Measurements from ENCODE around the gene OR14I1.

The OR14I1 gene

DNA sequence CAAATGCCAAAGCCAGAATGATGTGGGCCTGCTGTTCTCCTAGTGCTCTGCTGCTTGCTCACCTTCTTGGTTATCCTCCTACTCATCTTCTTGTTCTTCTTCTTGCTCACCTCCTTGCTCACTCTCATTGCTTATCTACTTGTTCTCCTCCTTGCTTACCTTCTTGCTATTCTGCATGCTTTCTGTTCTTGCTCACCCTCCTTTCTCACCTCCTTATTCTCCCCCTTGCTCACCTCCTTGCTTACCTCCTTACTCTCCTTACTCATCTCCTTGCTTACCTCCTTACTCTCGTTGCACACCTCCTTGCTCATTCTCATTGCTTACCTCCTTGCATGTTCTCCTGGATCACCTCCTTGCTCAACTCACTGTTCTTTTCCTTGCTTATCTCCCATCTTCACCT, at the start of gene OR14I1:
OR14I1 (minus strand) TSS at position 53 of the 400 bp plus-strand sequence.
- no peak for DNase-seq (ENCODE audit: low read depth in 3 of 3, low spot score in 1 of 3)

DNA sequence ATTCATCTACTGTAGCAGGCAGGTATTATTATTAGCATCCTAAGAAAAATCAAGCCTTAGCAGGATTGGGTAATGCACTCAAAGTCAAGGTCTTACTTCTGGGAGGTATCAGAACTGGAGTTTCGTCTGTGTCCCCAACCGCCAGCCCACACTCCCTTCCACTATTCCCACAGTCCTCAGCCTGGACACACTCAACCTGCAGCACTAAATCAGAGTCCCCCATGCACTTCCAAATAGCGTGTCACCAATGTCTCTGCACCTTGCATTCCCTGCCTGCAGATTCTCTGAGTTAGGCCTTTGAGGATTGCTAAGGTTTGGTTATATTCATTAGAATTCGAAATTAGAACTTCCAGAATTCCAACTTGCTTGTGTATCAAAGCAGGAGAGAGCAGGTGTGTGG, 49.1 kb upstream of the OR14I1 start:
- DNase-seq (ENCODE audit: low read depth in 3 of 3, low spot score in 1 of 3) = no peak

DNA sequence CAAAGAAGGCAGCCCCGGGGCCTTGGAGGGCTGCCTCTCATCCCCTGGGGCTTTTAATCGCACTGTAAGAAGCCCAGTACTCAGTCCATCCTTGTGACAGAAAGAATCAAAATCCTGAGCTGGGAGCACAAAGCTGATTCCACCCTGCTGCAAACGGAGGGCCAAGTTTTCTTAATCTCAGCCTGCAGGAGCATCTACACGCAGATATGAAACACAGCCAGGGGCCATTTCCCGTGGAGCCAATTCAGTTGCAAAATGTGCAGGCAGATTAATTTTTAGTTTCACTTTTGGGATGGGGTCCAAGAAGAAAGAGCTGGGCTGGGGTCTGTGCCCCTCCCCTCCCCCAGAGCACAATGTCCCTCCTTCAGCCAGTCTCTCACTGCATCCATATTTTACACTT, 48.6 kb upstream of the OR14I1 start:
- DNase-seq (ENCODE audit: low read depth in 3 of 3, low spot score in 1 of 3) = no peak

GRCh38 chr1:248750496-248750895, 47.9 kb upstream of the OR14I1 start:
- DNase-seq (ENCODE audit: low read depth in 3 of 3, low spot score in 1 of 3) = no peak

DNA sequence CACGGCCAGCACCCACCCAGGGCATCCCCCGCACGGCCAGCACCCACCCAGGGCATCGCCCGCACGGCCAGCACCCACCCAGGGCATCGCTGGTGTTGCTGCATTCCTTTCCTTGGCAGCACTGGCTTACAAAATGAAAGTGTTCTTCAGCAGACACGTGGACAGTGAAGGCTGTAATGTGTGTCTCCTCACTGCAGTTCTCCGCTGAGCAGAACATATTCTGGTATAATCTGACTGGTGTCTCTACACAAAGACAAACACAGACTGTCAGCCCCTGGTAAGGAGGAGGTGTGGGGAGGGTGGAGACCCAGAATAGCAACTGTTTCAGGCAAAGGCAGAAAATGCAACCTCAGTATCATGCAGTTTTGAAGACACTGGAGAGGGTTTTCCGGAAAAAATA, 45.6 kb upstream of the OR14I1 start:
- no peak for DNase-seq (ENCODE audit: low read depth in 3 of 3, low spot score in 1 of 3)

DNA sequence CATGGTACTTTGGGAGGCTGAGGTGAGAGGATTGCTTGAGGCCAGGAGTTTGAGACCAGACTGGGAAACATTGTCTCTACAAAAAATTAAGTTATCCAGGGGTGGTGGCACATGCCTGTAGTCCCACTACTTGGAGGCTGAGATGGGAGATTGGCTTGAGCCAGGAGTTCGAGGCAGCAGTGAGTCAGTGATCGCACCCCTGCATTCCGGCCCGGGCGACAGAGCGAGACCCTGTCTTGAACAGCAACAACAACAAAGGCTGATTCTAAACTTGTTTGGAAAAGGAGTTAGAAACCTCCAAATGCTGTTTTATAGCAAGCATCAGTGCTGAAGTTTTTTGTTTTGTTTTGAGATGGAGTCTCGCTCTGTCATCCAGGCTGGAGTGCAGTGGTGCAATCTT, 38.3 kb upstream of the OR14I1 start:
- DNase-seq (ENCODE audit: low read depth in 3 of 3, low spot score in 1 of 3) = no peak

GRCh38 chr1:248739572-248740205, 37.1 kb upstream of the OR14I1 start:
- no peak for DNase-seq (ENCODE audit: low read depth in 3 of 3, low spot score in 1 of 3)

- DNase-seq (ENCODE audit: low read depth in 3 of 3, low spot score in 1 of 3) = no peak
Measured at GRCh38 chr1:248737457-248737856, 34.9 kb upstream of the OR14I1 start.

- DNase-seq (ENCODE audit: low read depth in 3 of 3, low spot score in 1 of 3) = no peak
Measured at GRCh38 chr1:248736977-248737376, 34.4 kb upstream of the OR14I1 start.

- no peak for DNase-seq (ENCODE audit: low read depth in 3 of 3, low spot score in 1 of 3)
Measured at GRCh38 chr1:248733566-248733965, 31.0 kb upstream of the OR14I1 start.

DNA sequence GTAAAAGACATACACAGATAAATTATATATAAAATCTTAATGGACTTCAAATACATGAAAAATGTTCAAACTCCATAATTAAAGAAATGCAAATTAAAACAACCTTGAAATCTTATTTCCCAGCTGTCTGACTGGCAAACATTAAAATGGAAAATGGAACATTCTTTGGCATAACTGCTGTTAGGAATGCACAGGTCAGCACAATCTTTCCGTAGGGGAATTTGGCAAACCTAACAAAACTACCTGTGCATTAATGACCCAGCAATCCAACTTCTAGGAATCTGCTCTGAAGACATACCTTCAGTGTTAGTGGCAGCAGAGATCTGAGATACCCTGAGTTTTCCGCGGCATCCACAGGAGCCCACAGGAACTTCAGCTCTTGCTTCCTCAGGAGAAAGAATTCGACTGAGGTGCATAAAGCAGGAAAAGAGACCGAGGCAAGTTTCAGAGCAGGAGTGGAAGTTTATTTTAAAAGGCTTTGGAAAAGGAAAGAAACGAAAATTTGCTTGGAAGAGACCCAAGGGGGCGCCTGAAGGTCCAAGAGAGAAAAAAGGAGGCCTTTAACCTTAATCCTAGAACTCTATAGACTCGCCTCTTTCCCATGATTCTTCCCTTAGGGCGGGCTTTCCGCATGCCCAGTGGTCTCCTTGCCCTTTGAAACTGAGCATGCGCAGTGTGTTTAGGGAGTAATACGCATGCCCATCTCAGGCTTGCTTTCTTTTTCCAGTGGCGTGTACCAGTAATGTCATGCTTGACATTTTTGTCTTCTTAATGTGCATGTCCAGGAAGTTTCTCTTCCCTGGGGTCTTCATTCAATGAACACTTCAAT, 28.2 kb upstream of the OR14I1 start:
- no peak for DNase-seq (ENCODE audit: low read depth in 3 of 3, low spot score in 1 of 3)

- no peak for DNase-seq (ENCODE audit: low read depth in 3 of 3, low spot score in 1 of 3)
Measured at GRCh38 chr1:248714248-248714647, 11.7 kb upstream of the OR14I1 start.

DNA sequence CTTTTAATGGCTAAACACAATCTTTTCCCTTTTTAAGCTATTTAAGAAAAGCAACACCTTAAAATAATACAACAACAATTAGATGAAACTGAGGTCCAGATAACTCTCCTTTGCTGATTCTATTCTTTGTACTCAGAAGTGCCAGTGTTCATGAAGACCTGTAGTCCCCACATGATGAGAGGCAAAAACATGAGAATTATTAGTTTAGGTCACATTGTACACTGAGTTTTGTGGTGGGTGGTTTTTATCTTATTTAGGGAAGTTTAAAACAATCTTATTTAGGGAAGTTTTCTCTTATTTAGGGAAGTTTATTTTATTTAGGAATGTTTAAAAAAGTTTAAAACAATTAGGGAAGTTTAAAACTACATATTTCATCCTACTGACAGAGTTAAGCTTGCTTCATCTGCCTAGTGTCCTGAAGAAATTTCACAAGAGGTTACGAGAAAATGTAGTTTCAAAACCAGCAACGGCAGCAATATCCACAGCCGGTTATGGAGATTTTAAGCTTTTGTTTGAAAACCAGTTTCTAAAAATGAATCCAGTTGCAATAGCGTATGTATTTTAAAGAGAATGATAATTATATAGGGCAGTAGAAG, 7.8 kb upstream of the OR14I1 start:
- no peak for DNase-seq (ENCODE audit: low read depth in 3 of 3, low spot score in 1 of 3)

DNA sequence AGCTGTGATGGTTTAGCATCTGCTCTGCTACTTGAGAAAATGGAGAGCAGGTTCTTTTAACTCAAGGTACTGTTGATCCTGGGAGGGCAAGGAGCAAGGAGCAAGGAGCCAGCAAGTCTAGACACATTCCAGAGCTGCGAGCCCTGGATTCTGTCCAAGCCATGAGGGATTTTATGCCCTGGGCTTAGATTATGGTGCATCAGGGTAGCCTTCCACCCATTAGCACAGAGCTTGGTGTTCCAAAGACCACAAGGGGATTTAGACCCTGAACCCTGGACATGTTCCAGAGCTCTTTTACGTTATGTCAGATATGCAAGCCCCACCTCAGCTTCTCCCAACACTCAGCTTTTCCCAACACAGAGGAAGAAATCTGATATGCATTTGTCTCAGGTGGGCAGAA, 2.0 kb upstream of the OR14I1 start:
- no peak for DNase-seq (ENCODE audit: low read depth in 3 of 3, low spot score in 1 of 3)

GRCh38 chr1:248703674-248704073, 1.1 kb upstream of the OR14I1 start:
- no peak for DNase-seq (ENCODE audit: low read depth in 3 of 3, low spot score in 1 of 3)

DNA sequence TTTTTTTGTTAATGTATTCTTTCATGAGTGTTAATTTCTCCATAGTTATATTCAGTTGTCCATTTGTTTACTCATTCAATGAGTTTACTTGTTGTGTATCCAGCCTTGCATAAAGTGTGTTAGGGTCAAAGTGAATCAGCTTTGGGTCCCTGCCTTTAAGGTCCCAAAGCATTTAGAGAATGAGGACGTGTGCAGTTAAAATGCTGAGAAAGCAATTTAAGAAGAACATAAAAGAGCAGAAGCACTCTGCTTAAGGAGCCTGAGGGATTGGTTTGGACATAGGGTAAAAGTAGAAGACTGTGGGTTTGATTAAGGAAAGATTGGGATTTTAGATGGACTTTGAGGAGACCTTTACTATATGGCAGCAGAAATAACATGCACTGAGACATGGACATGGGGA, 3.5 kb downstream of the OR14I1 start:
- no peak for DNase-seq (ENCODE audit: low read depth in 3 of 3, low spot score in 1 of 3)

- no peak for DNase-seq (ENCODE audit: low read depth in 3 of 3, low spot score in 1 of 3)
Measured at GRCh38 chr1:248697907-248698306, 4.7 kb downstream of the OR14I1 start.

GRCh38 chr1:248696774-248697173, 5.8 kb downstream of the OR14I1 start:
- no peak for DNase-seq (ENCODE audit: low read depth in 3 of 3, low spot score in 1 of 3)

- DNase-seq (ENCODE audit: low read depth in 3 of 3, low spot score in 1 of 3) = no peak
Measured at GRCh38 chr1:248696261-248696660, 6.3 kb downstream of the OR14I1 start.

- no peak for DNase-seq (ENCODE audit: low read depth in 3 of 3, low spot score in 1 of 3)
Measured at GRCh38 chr1:248695451-248696132, 7.0 kb downstream of the OR14I1 start.

DNA sequence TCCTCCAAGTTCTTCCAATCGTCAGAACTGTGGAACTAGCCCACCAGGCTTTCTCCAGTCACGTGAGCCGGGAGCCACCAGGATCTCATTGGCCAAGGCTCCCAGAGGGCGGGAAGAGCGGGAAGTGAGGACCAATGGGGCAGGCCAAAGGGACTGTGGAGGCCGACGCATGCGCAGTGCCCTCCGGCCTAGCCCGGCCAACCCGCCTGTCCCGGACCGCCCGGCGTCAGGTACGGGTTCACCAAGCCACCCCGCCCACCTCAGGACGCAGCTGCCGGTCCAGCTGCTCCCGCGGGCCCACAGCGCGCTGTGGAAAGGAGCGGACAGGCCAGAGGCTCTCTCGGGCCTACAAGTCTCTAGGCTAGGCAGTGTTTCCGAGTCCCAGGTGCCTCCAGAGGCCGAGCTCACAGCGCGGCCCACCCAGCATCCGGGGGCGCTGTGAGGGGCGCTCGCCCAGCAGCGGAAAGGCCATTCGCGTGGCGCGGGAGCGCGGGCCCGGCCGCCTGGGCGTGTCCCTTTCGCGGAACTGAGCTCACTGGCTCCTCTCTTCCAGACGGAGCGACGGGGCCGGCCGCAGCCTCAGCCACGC, 10.9 kb downstream of the OR14I1 start:
- DNase-seq (ENCODE audit: low read depth in 3 of 3, low spot score in 1 of 3) = no peak
